ENCODE results near the gene RMDN3.
A peak's percentile ranks its signal among the peaks of the same experiment; 100 is the strongest.

Gene RMDN3

GRCh38 chr15:40772014-40772413, 17.0 kb upstream of the RMDN3 start:
- no peaks in the 10 kb centered on the region for H3K9me3 ChIP-seq (ENCODE audit: severe bottlenecking)
- peaks cover 32% of the 10 kb centered on the region for H3K36me3 ChIP-seq
- no peak overlapping the region for H3K4me3 ChIP-seq (ENCODE audit: low read depth, low read length)
- TF ChIP-seq CTCF (IDR thresholded peaks at IDR 0.05; ENCODE audit: low read depth, low read length): no peak
- no peak overlapping the region for H3K27ac ChIP-seq
- DNase-seq: no peak
- H3K27me3 ChIP-seq (ENCODE audit: insufficient read depth, low read depth, severe bottlenecking): no peaks in the 10 kb centered on the region

GRCh38 chr15:40771242-40771641, 16.2 kb upstream of the RMDN3 start:
- H3K4me3 ChIP-seq (ENCODE audit: low read depth, low read length): no peak overlapping the region
- no peak for DNase-seq
- no peak for TF ChIP-seq CTCF (IDR thresholded peaks at IDR 0.05; ENCODE audit: low read depth, low read length)
- H3K27ac ChIP-seq: peak overlapping the region; percentile 86
- no peaks in the 10 kb centered on the region for H3K9me3 ChIP-seq (ENCODE audit: severe bottlenecking)
- no peaks in the 10 kb centered on the region for H3K27me3 ChIP-seq (ENCODE audit: insufficient read depth, low read depth, severe bottlenecking)
- H3K36me3 ChIP-seq: peaks cover 30% of the 10 kb centered on the region

- no peaks in the 10 kb centered on the region for H3K9me3 ChIP-seq (ENCODE audit: severe bottlenecking)
- no peak for TF ChIP-seq CTCF (IDR thresholded peaks at IDR 0.05; ENCODE audit: low read depth, low read length)
- H3K27ac ChIP-seq: peak overlapping the region; percentile 86
- H3K36me3 ChIP-seq: peaks cover 26% of the 10 kb centered on the region
- peak; percentile 86 for DNase-seq
- no peaks in the 10 kb centered on the region for H3K27me3 ChIP-seq (ENCODE audit: insufficient read depth, low read depth, severe bottlenecking)
- H3K4me3 ChIP-seq (ENCODE audit: low read depth, low read length): no peak overlapping the region
Measured at GRCh38 chr15:40770147-40770721, 15.2 kb upstream of the RMDN3 start.

GRCh38 chr15:40769274-40770146, 14.5 kb upstream of the RMDN3 start, which contains the start of gene C15orf62:
C15orf62 (plus strand) TSS chr15:40769980; CDS start chr15:40770496, 516 bp downstream.
- H3K9me3 ChIP-seq (ENCODE audit: severe bottlenecking): no peaks in the 10 kb centered on the region
- DNase-seq: no peak
- H3K27me3 ChIP-seq (ENCODE audit: insufficient read depth, low read depth, severe bottlenecking): no peaks in the 10 kb centered on the region
- no peak for TF ChIP-seq CTCF (IDR thresholded peaks at IDR 0.05; ENCODE audit: low read depth, low read length)
- no peak within 1 kb of the TSS for H3K4me3 ChIP-seq (ENCODE audit: low read depth, low read length)
- H3K27ac ChIP-seq: peak within 1 kb of the TSS; percentile 86
- H3K36me3 ChIP-seq: peaks cover 25% of the 10 kb centered on the region

GRCh38 chr15:40768521-40769273, 13.6 kb upstream of the RMDN3 start:
- H3K27me3 ChIP-seq (ENCODE audit: insufficient read depth, low read depth, severe bottlenecking): no peaks in the 10 kb centered on the region
- H3K27ac ChIP-seq: peak overlapping the region; percentile 86
- TF ChIP-seq CTCF (IDR thresholded peaks at IDR 0.05; ENCODE audit: low read depth, low read length): no peak
- no peak for DNase-seq
- peaks cover 18% of the 10 kb centered on the region for H3K36me3 ChIP-seq
- no peak overlapping the region for H3K4me3 ChIP-seq (ENCODE audit: low read depth, low read length)
- H3K9me3 ChIP-seq (ENCODE audit: severe bottlenecking): no peaks in the 10 kb centered on the region

All from WERI-Rb-1 (cell line).